H1 (cell line): ENCODE data around the gene SCN8A. TPM values are rescaled to one million over a fixed set of nuclear protein-coding genes. Genes with fewer than 3 reads are reported as not detected.
A peak's percentile ranks its signal among the peaks of the same experiment; 100 is the strongest.

Source experiments
- CTCF ChIA-PET: fragments of 300-600 bp; sonication (Branson Sonifier 250); formaldehyde crosslinking; loops from one replicate; lab custom pipeline; 2021; ENCODE audit not compliant: partially characterized antibody; lab: Charles Lee
- POLR2A ChIA-PET: fragments of 300-600 bp; sonication (Branson Sonifier 250); formaldehyde crosslinking; loops from one replicate; lab custom pipeline; 2021; ENCODE audit warnings: inconsistent platforms; ENCODE audit not compliant: partially characterized antibody; lab: Charles Lee
- DNase-seq, 2 experiments: peaks; one replicate each; pipeline versions ENCODE4 v3.0.0 to v3.0.0-alpha.2; 2010 to 2022; ENCODE audit warnings: low spot score in 2 of 2, low read depth in 1 of 2, mixed read lengths in 1 of 2
- FAIRE-seq: peaks from 2 replicates; lab custom pipeline; 2011; peaks lifted over from hg19 to GRCh38; lab: Jason Lieb, UNC
- H2AFZ ChIP-seq: 2 replicates; pipeline ENCODE4 v1.8.1; 2012; ENCODE audit warnings: low read length, inconsistent platforms
- H2AK5ac ChIP-seq: 2 replicates; pipeline ENCODE4 v1.6.1; 2013; ENCODE audit warnings: low read depth, low read length
- H2BK120ac ChIP-seq: replicated peaks from 2 replicates; pipeline ENCODE3; 2013; ENCODE audit warnings: low read depth, low read length, inconsistent platforms
- H2BK12ac ChIP-seq: 2 replicates; pipeline ENCODE4 v1.6.1; 2013; ENCODE audit warnings: low read depth, low read length
- H2BK15ac ChIP-seq: 2 replicates; pipeline ENCODE4 v1.6.1; 2013; ENCODE audit warnings: low read length
- H2BK20ac ChIP-seq: 2 replicates; pipeline ENCODE4 v1.6.1; 2013; ENCODE audit warnings: low read length
- H2BK5ac ChIP-seq: 2 replicates; pipeline ENCODE4 v1.6.1; 2013; ENCODE audit warnings: low read depth, low read length
- H3K14ac ChIP-seq: 2 replicates; pipeline ENCODE4 v1.6.1; 2013; ENCODE audit warnings: inconsistent platforms; ENCODE audit not compliant: insufficient read length
- H3K18ac ChIP-seq: 2 replicates; pipeline ENCODE4 v1.6.1; 2013; ENCODE audit warnings: low read length; ENCODE audit errors: extremely low read depth
- H3K23ac ChIP-seq: 2 replicates; pipeline ENCODE4 v1.6.1; 2013; ENCODE audit warnings: inconsistent platforms; ENCODE audit not compliant: insufficient read length
- H3K23me2 ChIP-seq: 2 replicates; pipeline ENCODE4 v1.6.1; 2013; ENCODE audit warnings: low read depth, low read length
- H3K27ac ChIP-seq: 2 replicates; pipeline ENCODE4 v1.6.1; 2011; ENCODE audit warnings: low read depth, low read length, inconsistent platforms
- H3K27me3 ChIP-seq, 4 experiments: replicated peaks in 1 of 4; 1 replicate in 1 of 4; 2 replicates in 3 of 4; pipeline versions ENCODE4 v1.6.1 to v1.8.1; 2011 to 2013; ENCODE audit warnings: low read length in 3 of 4, mild to moderate bottlenecking in 3 of 4, inconsistent platforms in 2 of 4, mixed read lengths in 2 of 4, moderate library complexity in 1 of 4; ENCODE audit not compliant: control insufficient read depth in 3 of 4, insufficient read depth in 3 of 4; ENCODE audit errors: extremely low read depth in 1 of 4
- H3K36me3 ChIP-seq, 4 experiments: 2 replicates each; pipeline versions ENCODE4 v1.6.1 to v1.8.1; 2011 to 2013; ENCODE audit warnings: mild to moderate bottlenecking in 4 of 4, low read length in 3 of 4, moderate library complexity in 2 of 4, control low read depth in 1 of 4, inconsistent platforms in 1 of 4; ENCODE audit not compliant: insufficient read depth in 4 of 4, control insufficient read depth in 2 of 4
- H3K4ac ChIP-seq: replicated peaks from 2 replicates; pipeline ENCODE3; 2013; ENCODE audit warnings: low read length, low read depth, mixed read lengths, inconsistent platforms; ENCODE audit not compliant: insufficient read length
- H3K4me1 ChIP-seq, 4 experiments: replicated peaks in 1 of 4; 1 replicate in 1 of 4; 2 replicates in 3 of 4; pipeline versions ENCODE4 v1.6.1 to v1.8.1; 2011 to 2013; ENCODE audit warnings: low read length in 3 of 4, inconsistent platforms in 2 of 4, mixed read lengths in 1 of 4; ENCODE audit not compliant: insufficient read depth in 4 of 4, control insufficient read depth in 3 of 4
- H3K4me2 ChIP-seq, 2 experiments: 2 replicates each; pipeline versions ENCODE4 v1.6.1 to v1.8.1; 2011 to 2013; ENCODE audit warnings: low read depth in 2 of 2, low read length in 2 of 2, control low read depth in 1 of 2, inconsistent platforms in 1 of 2, mild to moderate bottlenecking in 1 of 2; ENCODE audit not compliant: insufficient read depth in 1 of 2
- H3K4me3 ChIP-seq, 4 experiments: fragments of 200-600, 300-600 bp in 1 of 4; sonication (generic), shearing (Covaris generic), sonication (Bioruptor Twin) in 1 of 4; 2 replicates each; pipeline versions ENCODE4 v1.5.1 to v1.8.1; 2011 to 2016; ENCODE audit warnings: low read length in 4 of 4, low read depth in 3 of 4, control low read depth in 2 of 4, inconsistent platforms in 2 of 4, mild to moderate bottlenecking in 2 of 4, mixed read lengths in 1 of 4, moderate library complexity in 1 of 4; ENCODE audit not compliant: insufficient read depth in 2 of 4; ENCODE audit errors: extremely low read depth in 1 of 4
- H3K56ac ChIP-seq: replicated peaks from 2 replicates; pipeline ENCODE3; 2013; ENCODE audit warnings: low read depth, mild to moderate bottlenecking, mixed read lengths, low read length, inconsistent platforms; ENCODE audit not compliant: insufficient read length
- H3K79me1 ChIP-seq: 2 replicates; pipeline ENCODE4 v1.6.1; 2013; ENCODE audit warnings: low read depth, low read length, control low read depth
- H3K79me2 ChIP-seq, 2 experiments: 2 replicates each; pipeline versions ENCODE4 v1.6.1 to v1.8.1; 2012 to 2013; ENCODE audit warnings: low read length in 2 of 2, mild to moderate bottlenecking in 2 of 2, inconsistent platforms in 1 of 2; ENCODE audit not compliant: insufficient read depth in 2 of 2, control insufficient read depth in 1 of 2
- H3K9ac ChIP-seq, 4 experiments: replicated peaks in 1 of 4; 1 replicate in 1 of 4; 2 replicates in 3 of 4; pipeline versions ENCODE4 v1.6.1 to v1.8.1; 2011 to 2013; ENCODE audit warnings: low read depth in 3 of 4, low read length in 3 of 4, control low read depth in 2 of 4, mild to moderate bottlenecking in 2 of 4, moderate library complexity in 2 of 4, inconsistent platforms in 1 of 4; ENCODE audit errors: extremely low read depth in 1 of 4
- H3K9me3 ChIP-seq, 2 experiments: 2 replicates each; pipeline versions ENCODE4 v1.6.1 to v1.8.1; 2012 to 2013; ENCODE audit warnings: mild to moderate bottlenecking in 2 of 2, moderate library complexity in 2 of 2, control low read depth in 1 of 2, inconsistent platforms in 1 of 2, low read depth in 1 of 2, low read length in 1 of 2, mixed read lengths in 1 of 2; ENCODE audit not compliant: insufficient read depth in 2 of 2
- H4K20me1 ChIP-seq, 2 experiments: replicated peaks in 1 of 2; 2 replicates each; pipeline versions ENCODE3 to v1.8.1; 2011 to 2013; ENCODE audit warnings: inconsistent platforms in 2 of 2, low read length in 2 of 2, mild to moderate bottlenecking in 1 of 2; ENCODE audit not compliant: insufficient read depth in 2 of 2, control insufficient read depth in 1 of 2
- H4K5ac ChIP-seq: 2 replicates; pipeline ENCODE4 v1.6.1; 2013; ENCODE audit warnings: low read length, low read depth, mixed read lengths, inconsistent platforms; ENCODE audit not compliant: insufficient read length
- H4K8ac ChIP-seq: 2 replicates; pipeline ENCODE4 v1.8.0; 2013; ENCODE audit warnings: mild to moderate bottlenecking, moderate library complexity, low read length, inconsistent platforms; ENCODE audit not compliant: insufficient read depth; ENCODE audit errors: extremely low read depth
- H4K91ac ChIP-seq: replicated peaks from 2 replicates; pipeline ENCODE3; 2013; ENCODE audit warnings: low read length, mixed read lengths, inconsistent platforms; ENCODE audit not compliant: insufficient read length
- ASH2L ChIP-seq: fragments of 200-600, 300-600 bp; sonication (generic); IDR thresholded peaks from one replicate; pipeline ENCODE4 v1.7.1; 2017; ENCODE audit warnings: low read length
- ATF2 ChIP-seq: IDR thresholded peaks from 2 replicates; pipeline ENCODE4 v1.6.1; 2012; ENCODE audit warnings: low read length, inconsistent platforms
- BACH1 ChIP-seq: IDR thresholded peaks from 2 replicates; pipeline ENCODE4 v1.6.1; 2012; ENCODE audit warnings: low read length, improper control_type of control experiment
- BCL11A ChIP-seq, 2 experiments: IDR thresholded peaks; one replicate each; pipeline ENCODE4 v1.6.1; 2011; ENCODE audit warnings: low read depth in 2 of 2, low read length in 2 of 2, mild to moderate bottlenecking in 2 of 2
- CEBPB ChIP-seq: IDR thresholded peaks from 2 replicates; pipeline ENCODE4 v1.6.1; 2012; ENCODE audit warnings: low read depth, low read length
- FOSL1 ChIP-seq: IDR thresholded peaks from 2 replicates; pipeline ENCODE4 v1.6.1; 2011; ENCODE audit warnings: mild to moderate bottlenecking, low read depth, low read length, moderate library complexity; ENCODE audit not compliant: insufficient read depth
- MAFK ChIP-seq: IDR thresholded peaks from 2 replicates; pipeline ENCODE4 v1.6.1; 2012; ENCODE audit warnings: low read depth, mild to moderate bottlenecking, improper control_type of control experiment, low read length
- NANOG ChIP-seq: IDR thresholded peaks from 2 replicates; pipeline ENCODE4 v1.6.1; 2011; ENCODE audit warnings: low read length, low read depth, mild to moderate bottlenecking, inconsistent platforms; ENCODE audit not compliant: insufficient read depth, poor library complexity, severe bottlenecking
- POLR2A ChIP-seq, 2 experiments: IDR thresholded peaks; 1 replicate in 1 of 2; 2 replicates in 1 of 2; pipeline ENCODE4 v1.6.1; 2011; ENCODE audit warnings: low read depth in 2 of 2, low read length in 2 of 2, mild to moderate bottlenecking in 2 of 2; ENCODE audit errors: control extremely low read depth in 1 of 2
- RFX5 ChIP-seq: IDR thresholded peaks from 2 replicates; pipeline ENCODE4 v1.6.1; 2011; ENCODE audit warnings: low read depth, low read length, improper control_type of control experiment, borderline replicate concordance
- SIX5 ChIP-seq: IDR thresholded peaks from 2 replicates; pipeline ENCODE4 v1.6.1; 2011; ENCODE audit warnings: mild to moderate bottlenecking, low read depth, low read length
- SP2 ChIP-seq: IDR thresholded peaks from 2 replicates; pipeline ENCODE4 v1.6.1; 2012; ENCODE audit warnings: mild to moderate bottlenecking, low read length, inconsistent platforms
- SRF ChIP-seq: IDR thresholded peaks from 2 replicates; pipeline ENCODE4 v1.6.1; 2011; ENCODE audit warnings: mild to moderate bottlenecking, low read depth, low read length, moderate library complexity
- WGBS, 2 experiments: shearing (Covaris generic) in 1 of 2; methylation state at CpG; one replicate each; pipeline versions ENCODE4 v1.1.6 to v1.1.7; 2013 to 2015; ENCODE audit warnings: low lambda C conversion rate in 2 of 2, mixed read lengths in 2 of 2, inconsistent platforms in 1 of 2, low coverage in 1 of 2, missing lambda C conversion rate in 1 of 2; ENCODE audit not compliant: insufficient replicate concordance in 2 of 2, insufficient coverage in 1 of 2, insufficient read length in 1 of 2; ENCODE audit errors: extremely low coverage in 1 of 2, missing lambda C conversion rate in 1 of 2; 5-methylcytosine and 5-hydroxymethylcytosine counted together
- polyA plus RNA-seq, 7 experiments: library from polyadenylated mRNA; depleted of rRNA in 3 of 7; stranded (reverse) in 5 of 7; unstranded in 2 of 7; fragments of >200 nt in 5 of 7; fragments of 200-250 nt in 2 of 7; gene quantifications; 1 replicate in 5 of 7; 2 replicates in 1 of 7; 4 replicates in 1 of 7; pipeline versions ENCODE4 v1.2.1 to v1.2.3, GENCODE V29; 2011 to 2013; ENCODE audit warnings: missing spikeins in 2 of 7, mixed read lengths in 2 of 7
- total RNA-seq: library from RNA; stranded (reverse); fragmentation: NEBNext Ultra II Directional; extraction: Animal tissue kit (Norgen Biotek cat#: 25700); gene quantifications from 2 replicates; pipeline ENCODE4 v1.2.1, GENCODE V29; 2021

The SCN8A gene
- total and polyA plus RNA-seq, 2 of the 8 experiments (the other 6 are each of a cell fraction or from before 2014, with no cell fraction given), result 6.3 to 10.7 TPM

DNA sequence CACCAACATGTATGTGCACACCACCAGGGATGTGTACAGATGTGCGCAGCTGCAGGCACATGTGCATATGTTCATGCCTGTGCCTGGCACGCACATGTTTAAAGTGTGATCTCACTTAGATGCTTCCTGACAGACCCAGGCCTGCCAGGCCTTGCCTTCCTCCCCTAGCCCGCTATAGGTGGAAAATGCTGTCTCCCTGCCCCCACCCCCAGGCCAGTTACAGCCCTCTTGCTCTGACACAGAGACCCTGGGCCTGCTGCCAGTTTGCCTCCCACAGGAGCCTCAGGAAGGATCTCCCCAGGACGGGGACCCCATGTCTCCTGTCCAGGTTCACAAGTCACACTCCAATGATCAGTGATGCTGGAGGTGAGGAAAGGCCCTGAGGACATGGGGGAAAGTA lies 235.8 kb downstream of the SCN8A start:
- peak overlapping the region; percentile 2; the same call in 1 of the 2 replicates for H2BK12ac ChIP-seq
- no peaks in the 10 kb centered on the region for H3K79me2 ChIP-seq
- peak overlapping the region; percentile 14 for H3K14ac ChIP-seq
- H3K79me1 ChIP-seq, result no peaks in the 10 kb centered on the region; the same call in 1 of the 2 replicates
- no peak overlapping the region for H3K4me2 ChIP-seq
- H3K4ac ChIP-seq, result no peak overlapping the region
- no peak overlapping the region for H3K27ac ChIP-seq
- H3K56ac ChIP-seq, result no peak overlapping the region
- H3K18ac ChIP-seq, result no peak overlapping the region
- no peaks in the 10 kb centered on the region for H3K9me3 ChIP-seq
- peak overlapping the region; percentile 6; the same call in 1 of the 2 replicates for H2BK15ac ChIP-seq
- H3K4me1 ChIP-seq, result peaks cover 10 to 39% (median 29%) of the 10 kb centered on the region in 4 experiments
- ChIA-PET CTCF (interaction anchor here (1.5 to 6.8 kb wide), 6 partner anchors 9 to 47 kb away, joined by 6 to 106 read pairs (median 38); a partner anchor contains a TSS), POLR2A (interaction anchor here (0.7 to 1.2 kb wide), 2 partner anchors 37 to 143 kb away, joined by 3 read pairs; no protein-coding TSS in a partner anchor)
- 0 out of 2 replicates have a peak overlapping the region, but pooled peaks have one; percentile 17 for H2BK20ac ChIP-seq
- H2BK5ac ChIP-seq, result no peak overlapping the region
- no peak overlapping the region for H2AK5ac ChIP-seq
- H3K23me2 ChIP-seq, result peaks cover under 1% of the 10 kb centered on the region; the same call in 1 of the 2 replicates
- WGBS, 2 experiments, result 79% methylated on average over 4 of the region's 4 CpGs; no CpG with 5 or more reads in 1 of the 2 experiments
- H3K36me3 ChIP-seq, result no peaks in the 10 kb centered on the region; a peak in 1 of 8 replicates
- no peak overlapping the region for H3K23ac ChIP-seq
- no peak overlapping the region for H2BK120ac ChIP-seq
- peaks cover 0 to 10% (median 4%) of the 10 kb centered on the region in 4 experiments; a peak in 5 of 7 replicates for H3K27me3 ChIP-seq
- H2AFZ ChIP-seq, result no peak overlapping the region
- H3K9ac ChIP-seq, result 0 out of 7 replicates have a peak overlapping the region, but pooled peaks of 1 of the 4 experiments have one; percentile 50
- H3K4me3 ChIP-seq, result no peak overlapping the region
- DNase-seq, result no peak
- H4K20me1 ChIP-seq, result peaks cover 0 to 9% of the 10 kb centered on the region in 2 experiments
- no peak overlapping the region for H4K91ac ChIP-seq
- H4K5ac ChIP-seq, result no peak overlapping the region
- no peak overlapping the region for H4K8ac ChIP-seq
- FAIRE-seq, result no peak
- TF ChIP-seq ASH2L (no peak), BCL11A (IDR thresholded peaks at IDR 0.05; ENCODE audit: low read depth in 2 of 2, low read length in 2 of 2) (no peak), FOSL1 (no peak), SP2 (no peak), SRF (no peak), RFX5 (no peak), SIX5 (no peak), NANOG (no peak), CEBPB (no peak), POLR2A (IDR thresholded peaks at IDR 0.05; ENCODE audit: control extremely low read depth in 1 of 2, low read depth in 2 of 2, low read length in 2 of 2) (no peak), MAFK (no peak), ATF2 (no peak), BACH1 (no peak)
